BLaER1 treated with 17β-estradiol and CSF1 and Interleukin-3, amounts not matched to agents 10 nM and 100 nM (cell line): Measurements from ENCODE around the gene ST6GALNAC4.

Experiments
- H3K27ac ChIP-seq, 11 experiments: shearing (Covaris generic); formaldehyde crosslinking; 2 replicates each; pipeline ENCODE4 v1.8.1; 2022
- H3K27me3 ChIP-seq, 11 experiments: shearing (Covaris generic); formaldehyde crosslinking; 2 replicates each; pipeline ENCODE4 v1.8.1; 2022
- H3K36me3 ChIP-seq, 11 experiments: shearing (Covaris generic); formaldehyde crosslinking; 2 replicates each; pipeline ENCODE4 v1.8.1; 2022
- H3K4me1 ChIP-seq, 10 experiments: shearing (Covaris generic); formaldehyde crosslinking; 2 replicates each; pipeline ENCODE4 v1.8.1; 2022
- H3K4me2 ChIP-seq, 11 experiments: shearing (Covaris generic); formaldehyde crosslinking; 2 replicates each; pipeline ENCODE4 v1.8.1; 2022
- H3K4me3 ChIP-seq, 10 experiments: shearing (Covaris generic); formaldehyde crosslinking; 2 replicates each; pipeline ENCODE4 v1.8.1; 2022
- H3K9ac ChIP-seq, 11 experiments: shearing (Covaris generic); formaldehyde crosslinking; 2 replicates each; pipeline ENCODE4 v1.8.1; 2022
- H3K9me3 ChIP-seq, 11 experiments: shearing (Covaris generic); formaldehyde crosslinking; replicated peaks in 1 of 11; 2 replicates each; pipeline ENCODE4 v1.8.1; 2022
- H4K20me1 ChIP-seq, 11 experiments: shearing (Covaris generic); formaldehyde crosslinking; 2 replicates each; pipeline ENCODE4 v1.8.1; 2022
- Cebpa-rat ChIP-seq, 11 experiments: shearing (Covaris generic); IDR thresholded peaks; 2 replicates each; pipeline ENCODE4 v1.8.1; 2022

The ST6GALNAC4 gene

DNA sequence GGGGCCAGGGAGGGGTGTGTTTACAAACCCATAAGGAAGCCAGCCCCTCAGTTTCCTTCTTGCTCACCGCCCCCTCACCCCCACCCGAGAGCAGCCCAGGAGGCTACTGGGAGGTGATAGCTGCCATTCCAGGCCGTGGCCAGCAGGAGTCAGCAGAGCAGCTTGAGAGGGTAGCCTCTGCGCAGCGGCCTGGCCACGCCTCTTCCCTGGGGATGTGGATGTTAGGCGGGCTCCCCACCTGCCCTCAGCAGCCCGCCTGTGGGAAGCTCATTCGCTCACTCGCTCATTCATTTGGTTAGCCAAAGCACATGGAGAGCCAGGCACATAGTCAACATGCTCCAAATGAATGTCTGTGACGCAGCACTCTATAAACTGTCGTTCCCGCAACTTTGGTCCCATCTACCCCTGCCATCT is 26.9 kb upstream of the ST6GALNAC4 start:
- peak overlapping the region; percentile 23 to 84 (median 54) for H3K4me2 ChIP-seq
- H3K9ac ChIP-seq: peak overlapping the region in 4 of 11 experiments; percentile 12 to 48 (median 22); a peak in 4 of 22 replicates
- peaks cover 0 to 49% (median 5%) of the 10 kb centered on the region in 11 experiments; a peak in 10 of 22 replicates for H4K20me1 ChIP-seq
- H3K9me3 ChIP-seq: no peaks in the 10 kb centered on the region
- no peaks in the 10 kb centered on the region for H3K27me3 ChIP-seq
- TF ChIP-seq Cebpa-rat (IDR thresholded peaks at IDR 0.05): no peak
- H3K36me3 ChIP-seq: peaks cover 0 to 23% (median 13%) of the 10 kb centered on the region in 11 experiments; a peak in 14 of 22 replicates
- H3K4me3 ChIP-seq: no peak overlapping the region
- peaks cover 14 to 52% (median 44%) of the 10 kb centered on the region in 10 experiments for H3K4me1 ChIP-seq
- H3K27ac ChIP-seq: peak overlapping the region in 6 of 11 experiments; percentile 26 to 72 (median 57); a peak in 8 of 22 replicates

DNA sequence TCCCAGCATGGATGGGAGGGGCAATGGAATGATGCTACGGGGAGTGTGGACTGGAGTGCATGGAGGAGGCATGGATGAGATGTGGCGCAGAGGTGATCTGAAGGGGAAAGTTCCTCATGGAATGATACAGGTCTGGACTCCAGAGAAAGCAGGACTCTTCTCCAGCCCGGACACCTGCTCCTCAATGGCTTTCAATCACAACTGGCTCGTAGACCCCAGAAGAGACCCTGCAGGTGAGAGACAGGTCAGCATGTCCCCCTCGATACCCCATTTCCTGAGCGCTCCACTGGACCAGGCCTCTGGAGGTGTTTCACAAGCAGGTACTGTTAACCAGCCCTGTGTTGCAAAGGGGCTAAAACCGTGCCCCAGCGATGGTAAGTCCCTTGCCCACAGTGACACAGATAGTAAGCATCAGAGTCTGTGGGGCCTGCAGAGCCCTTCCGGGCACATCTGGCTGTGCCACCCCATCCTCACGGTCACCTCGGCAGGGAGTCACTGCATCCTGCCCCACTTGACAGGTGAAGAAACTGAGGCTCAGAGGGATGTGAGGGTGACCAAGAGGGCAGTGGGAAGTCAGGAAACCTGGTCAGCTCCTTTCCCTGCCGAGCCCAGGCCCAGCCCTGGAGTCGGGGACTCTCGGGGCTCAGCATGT is 26.3 kb upstream of the ST6GALNAC4 start:
- H3K27me3 ChIP-seq: no peaks in the 10 kb centered on the region
- peaks cover 14 to 48% (median 39%) of the 10 kb centered on the region in 10 experiments for H3K4me1 ChIP-seq
- TF ChIP-seq Cebpa-rat (IDR thresholded peaks at IDR 0.05): no peak
- peak overlapping the region in 8 of 11 experiments; percentile 26 to 72 (median 54); a peak in 15 of 22 replicates for H3K27ac ChIP-seq
- no peaks in the 10 kb centered on the region for H3K9me3 ChIP-seq
- H4K20me1 ChIP-seq: peaks cover 0 to 45% (median 0%) of the 10 kb centered on the region in 11 experiments; a peak in 9 of 22 replicates
- H3K4me3 ChIP-seq: no peak overlapping the region
- H3K9ac ChIP-seq: peak overlapping the region in 7 of 11 experiments; percentile 12 to 55 (median 30); a peak in 11 of 22 replicates
- peak overlapping the region; percentile 23 to 84 (median 54) for H3K4me2 ChIP-seq
- H3K36me3 ChIP-seq: peaks cover 0 to 23% (median 13%) of the 10 kb centered on the region in 11 experiments; a peak in 14 of 22 replicates

DNA sequence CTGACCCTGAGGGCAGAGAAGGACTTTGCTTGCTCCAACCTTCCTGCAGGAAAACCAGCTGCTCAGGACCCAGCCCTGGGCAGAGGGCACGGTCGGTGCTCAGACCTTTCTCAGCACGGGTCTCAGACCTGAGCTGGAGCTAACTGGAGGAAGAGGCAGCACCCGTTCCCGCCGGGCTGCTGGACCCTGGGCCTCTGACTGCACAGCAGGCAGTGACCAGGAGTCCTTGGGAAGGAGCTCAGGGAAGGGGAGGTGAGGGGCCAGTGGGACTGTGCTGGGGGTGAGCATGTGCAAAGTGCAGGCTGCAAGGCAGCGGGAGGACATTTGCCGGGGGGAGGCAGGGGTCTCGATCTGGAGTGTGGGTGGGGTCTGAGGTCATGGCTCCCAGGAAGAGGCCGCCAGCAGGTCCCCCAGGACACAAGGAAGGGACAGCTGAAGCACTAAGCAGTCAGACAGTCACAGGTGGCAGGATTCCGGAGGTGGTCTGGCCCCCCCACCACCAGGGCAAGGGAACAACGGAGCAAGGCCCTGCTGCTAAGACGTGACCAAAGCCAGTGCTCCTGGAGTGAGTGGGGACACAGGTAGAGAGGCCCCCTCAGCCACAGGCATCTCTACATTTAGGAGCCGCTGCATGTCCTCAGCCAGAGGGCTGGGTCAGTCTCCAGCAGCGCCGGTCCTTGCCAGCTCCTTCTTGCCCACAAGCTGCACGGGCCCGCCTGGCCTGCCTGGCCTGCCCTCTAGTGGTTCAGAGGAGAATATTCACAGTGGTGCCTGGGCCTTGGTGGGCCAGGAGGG is 25.6 kb upstream of the ST6GALNAC4 start:
- H3K9me3 ChIP-seq: no peaks in the 10 kb centered on the region
- no peaks in the 10 kb centered on the region for H3K27me3 ChIP-seq
- H3K36me3 ChIP-seq: peaks cover 0 to 23% (median 13%) of the 10 kb centered on the region in 11 experiments; a peak in 14 of 22 replicates
- H4K20me1 ChIP-seq: peaks cover 0 to 38% (median 0%) of the 10 kb centered on the region in 11 experiments; a peak in 8 of 22 replicates
- H3K27ac ChIP-seq: peak overlapping the region in 2 of 11 experiments; percentile 68 to 72; a peak in 1 of 22 replicates
- peak overlapping the region in 5 of 11 experiments; percentile 5 to 48 (median 21); a peak in 3 of 22 replicates for H3K9ac ChIP-seq
- H3K4me3 ChIP-seq: no peak overlapping the region
- TF ChIP-seq Cebpa-rat (IDR thresholded peaks at IDR 0.05): no peak
- peak overlapping the region in 6 of 11 experiments; percentile 19 to 84 (median 64); a peak in 9 of 22 replicates for H3K4me2 ChIP-seq
- peaks cover 14 to 44% (median 35%) of the 10 kb centered on the region in 10 experiments for H3K4me1 ChIP-seq

DNA sequence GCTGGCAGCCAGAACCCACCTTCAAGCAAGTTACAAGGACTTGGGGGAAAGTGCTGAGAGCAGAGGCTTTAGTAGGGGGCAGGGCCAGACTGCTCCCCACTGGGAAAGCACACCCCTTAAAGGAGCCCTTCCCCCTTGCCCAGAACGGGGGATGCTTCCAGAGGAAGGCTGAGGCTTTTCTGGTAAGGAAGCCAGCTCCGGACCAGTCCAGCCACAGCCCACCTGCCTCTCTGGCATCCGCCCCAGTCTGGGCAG is 25.0 kb upstream of the ST6GALNAC4 start:
- H4K20me1 ChIP-seq: peaks cover 0 to 34% (median under 1%) of the 10 kb centered on the region in 11 experiments; a peak in 11 of 22 replicates
- no peaks in the 10 kb centered on the region for H3K27me3 ChIP-seq
- H3K4me1 ChIP-seq: peaks cover 17 to 41% (median 34%) of the 10 kb centered on the region in 10 experiments
- TF ChIP-seq Cebpa-rat (IDR thresholded peaks at IDR 0.05): no peak
- H3K4me3 ChIP-seq: no peak overlapping the region
- H3K9ac ChIP-seq: peak overlapping the region in 3 of 11 experiments; percentile 8 to 16 (median 15); a peak in 3 of 22 replicates
- no peak overlapping the region for H3K27ac ChIP-seq
- no peaks in the 10 kb centered on the region for H3K9me3 ChIP-seq
- peaks cover 0 to 23% (median 13%) of the 10 kb centered on the region in 11 experiments; a peak in 14 of 22 replicates for H3K36me3 ChIP-seq
- no peak overlapping the region for H3K4me2 ChIP-seq

DNA sequence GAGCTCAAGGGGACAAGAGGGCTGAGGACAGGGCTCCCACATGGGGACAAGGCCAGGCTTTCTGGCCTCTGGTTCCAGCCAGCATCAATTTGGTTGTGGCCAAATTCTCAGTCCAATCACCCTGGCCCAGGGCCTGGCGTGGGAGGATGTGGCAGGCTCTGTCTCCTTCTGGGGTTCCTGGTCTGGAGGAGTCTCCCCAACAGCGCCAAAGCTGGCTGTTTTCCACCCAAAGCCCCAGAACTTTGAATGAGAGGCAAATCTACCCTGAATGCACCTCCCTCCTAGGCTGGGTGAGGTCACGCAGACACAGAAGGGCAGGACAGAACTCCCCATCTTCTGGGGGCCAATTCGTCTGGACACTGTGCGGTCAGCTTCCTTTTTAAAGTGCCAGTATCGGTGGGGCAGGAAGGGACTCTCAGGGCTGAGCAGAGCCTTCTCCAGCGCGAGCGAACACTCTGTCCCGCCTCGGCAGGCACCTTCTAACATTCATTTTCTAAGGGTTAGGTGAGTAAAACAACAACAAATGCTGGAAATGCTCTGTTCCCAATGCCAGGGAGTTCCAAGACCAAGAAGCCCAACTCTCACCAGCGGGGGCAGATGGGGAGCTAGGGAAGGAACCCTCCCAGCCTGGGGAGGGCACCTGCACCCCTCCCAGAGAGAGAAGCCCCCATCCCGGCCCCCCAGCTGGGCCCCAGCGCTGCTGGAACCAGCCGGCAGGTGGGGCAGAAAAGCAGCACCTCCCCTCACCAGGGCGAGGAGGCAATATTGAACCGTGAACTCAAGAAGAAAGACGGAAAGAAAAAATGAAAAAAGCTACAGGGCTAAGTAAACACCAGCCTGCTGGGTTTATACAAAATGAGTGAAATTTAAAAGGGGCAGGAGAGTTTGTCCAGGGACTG is 24.5 kb upstream of the ST6GALNAC4 start:
- Histone ChIP-seq H3K9me3 (no peaks in the 10 kb centered on the region), H4K20me1 (peaks cover 0 to 34% (median 6%) of the 10 kb centered on the region in 11 experiments; a peak in 16 of 22 replicates), H3K36me3 (peaks cover under 1 to 25% (median 13%) of the 10 kb centered on the region in 11 experiments; a peak in 15 of 22 replicates), H3K27ac (no peak overlapping the region), H3K9ac (peak overlapping the region in 3 of 11 experiments; percentile 7 to 16 (median 15); a peak in 2 of 22 replicates), H3K4me3 (no peak overlapping the region), H3K4me1 (peaks cover 22 to 41% (median 35%) of the 10 kb centered on the region in 10 experiments), H3K4me2 (no peak overlapping the region), H3K27me3 (no peaks in the 10 kb centered on the region)
- no peak for TF ChIP-seq Cebpa-rat (IDR thresholded peaks at IDR 0.05)

DNA sequence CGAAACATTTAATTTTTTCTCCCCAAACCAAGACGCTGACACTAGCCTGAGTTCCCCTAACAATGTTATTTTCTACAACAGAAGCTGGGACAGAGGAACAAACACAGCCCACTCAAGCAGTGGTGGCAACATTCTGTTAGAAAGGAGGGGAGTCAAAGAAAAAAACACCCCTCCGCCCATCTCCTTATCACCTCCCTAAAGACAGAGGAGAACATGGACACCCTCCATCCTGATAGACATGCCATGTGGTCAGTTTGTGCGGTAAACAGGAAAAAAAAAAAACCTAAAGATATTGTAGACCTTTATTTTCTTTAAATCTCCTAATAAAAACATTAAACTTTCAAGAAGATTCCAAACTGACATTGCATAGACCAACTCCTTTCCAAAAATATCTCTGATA is 23.8 kb upstream of the ST6GALNAC4 start:
- Histone ChIP-seq H3K27ac (no peak overlapping the region), H3K9me3 (no peaks in the 10 kb centered on the region), H4K20me1 (peaks cover 0 to 36% (median 13%) of the 10 kb centered on the region in 11 experiments; a peak in 18 of 22 replicates), H3K4me1 (peaks cover 29 to 47% (median 39%) of the 10 kb centered on the region in 10 experiments), H3K27me3 (no peaks in the 10 kb centered on the region), H3K4me2 (no peak overlapping the region), H3K36me3 (peaks cover 3 to 29% (median 13%) of the 10 kb centered on the region in 11 experiments; a peak in 16 of 22 replicates), H3K4me3 (no peak overlapping the region), H3K9ac (no peak overlapping the region; a peak in 1 of 22 replicates)
- no peak for TF ChIP-seq Cebpa-rat (IDR thresholded peaks at IDR 0.05)

DNA sequence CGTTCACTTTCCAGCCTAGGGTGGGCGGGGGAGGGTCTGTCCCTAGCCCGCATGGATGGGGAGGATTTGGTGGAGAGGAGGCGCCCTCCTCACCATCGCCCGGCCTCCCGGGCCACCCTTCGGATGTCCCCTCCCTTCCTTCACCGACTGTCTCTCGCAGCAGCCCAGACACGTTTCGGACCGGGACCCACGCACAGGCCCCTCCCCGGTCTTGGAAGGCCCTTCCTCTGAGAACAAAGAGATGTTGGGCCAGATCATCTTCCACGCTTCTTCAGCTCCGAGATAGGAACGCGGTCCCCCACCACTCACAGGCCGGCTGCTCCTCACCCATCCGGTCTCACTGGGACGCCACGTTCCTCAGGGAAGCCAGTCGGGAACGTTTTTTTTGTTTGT is 21.5 kb upstream of the ST6GALNAC4 start:
- TF ChIP-seq Cebpa-rat (IDR thresholded peaks at IDR 0.05): no peak
- no peaks in the 10 kb centered on the region for H3K9me3 ChIP-seq
- H3K4me1 ChIP-seq: peaks cover 32 to 50% (median 43%) of the 10 kb centered on the region in 10 experiments
- peak overlapping the region in 10 of 11 experiments; percentile 87 to 98 (median 94); a peak in 15 of 22 replicates for H3K4me2 ChIP-seq
- no peaks in the 10 kb centered on the region for H3K27me3 ChIP-seq
- peak overlapping the region in 2 of 11 experiments; percentile 87 to 88; a peak in 1 of 22 replicates for H3K9ac ChIP-seq
- peak overlapping the region in 2 of 11 experiments; percentile 63 to 87; a peak in 3 of 22 replicates for H3K27ac ChIP-seq
- peaks cover 8 to 47% (median 32%) of the 10 kb centered on the region in 11 experiments; a peak in 20 of 22 replicates for H4K20me1 ChIP-seq
- no peak overlapping the region for H3K4me3 ChIP-seq
- H3K36me3 ChIP-seq: peaks cover 0 to 29% (median 16%) of the 10 kb centered on the region in 11 experiments; a peak in 14 of 22 replicates
